ENCODE results near the gene TSSK6. TPM values are rescaled to one million over a fixed set of nuclear protein-coding genes. Genes with fewer than 3 reads are reported as not detected.

TSSK6 gene
- total RNA-seq (2013; cell fraction: nucleolus; rRNA removed): 10.2 and 12.0 TPM in 2 replicates
- total RNA-seq (2014; rRNA removed) (0.82 and 1.6 TPM in 2 replicates), total RNA-seq (2014; rRNA removed; fragmentation: Illumina TruSeq; extraction: Trizol) (0.49 and 0.55 TPM in 2 replicates), total RNA-seq (2021) (2.3 and 2.9 TPM in 2 replicates), polyA plus RNA-seq (2011; rRNA removed) (0.76 and 1.5 TPM in 2 replicates), polyA plus RNA-seq (2014; fragmentation: Illumina TruSeq; extraction: Trizol) (0.06 TPM in 1 of 2 replicates, not detected in the other), polyA plus RNA-seq (2014; fragmentation: Nextera tagmentation; extraction: Ambion mirVana) (not detected), polyA plus RNA-seq (2014; rRNA removed) (3.6 and 3.7 TPM in 2 replicates), polyA plus RNA-seq (2016; fragmentation: Nextera tagmentation; extraction: Ambion mirVana) (under 1 TPM; 0.38 to 0.47 TPM), polyA minus RNA-seq (2011; rRNA and poly(A)+ RNA removed) (1.7 and 5.9 TPM in 2 replicates), Bru-seq, nascent RNA (percentile 55 among the genes with signal in this experiment), BruChase-seq, experiment 1, labeled RNA remaining after a 6-hour chase (percentile 16 among the genes with signal in this experiment), BruChase-seq, experiment 2, labeled RNA remaining after a 2-hour chase (percentile 45 among the genes with signal in this experiment)
- polyA plus RNA-seq (2011; ENCODE audit: low read depth): 0.58 TPM
- polyA plus RNA-seq (2011; cell fraction: cytosol; rRNA removed): 3.1 and 4.8 TPM in 2 replicates
- polyA plus RNA-seq (2011; cell fraction: nucleus; rRNA removed): 12.7 and 13.5 TPM in 2 replicates
- polyA plus RNA-seq (2012): 1.7 and 2.8 TPM in 2 replicates
- polyA minus RNA-seq (2011; cell fraction: cytosol; rRNA and poly(A)+ RNA removed): 2.1 and 3.7 TPM in 2 replicates
- 13.4 and 18.7 TPM in 2 replicates for polyA minus RNA-seq (2011; cell fraction: nucleus; rRNA and poly(A)+ RNA removed)
- long read RNA-seq, experiment 1, partial matches to known transcripts: 0 of 1 reads
- long read RNA-seq, experiment 1, other reads (novel, unspliced or antisense): 1 of 1 reads
- long read RNA-seq, experiment 2: 0 reads

GRCh38 chr19:19514881-19515641 is at the start of gene TSSK6:
TSSK6 (minus strand) TSS chr19:19515548; CDS start chr19:19515427, 121 bp downstream.
- ATAC-seq: no peak
- intact Hi-C loops (cut with micrococcal nuclease; ENCODE audit: unreplicated experiment): no loop called here
- no TSS peak for BruUV-seq (replicated peaks)
- no peak for TF ChIP-seq IKZF2 (IDR thresholded peaks at IDR 0.05)
- TF ChIP-seq CHD1 (IDR thresholded peaks at IDR 0.05; ENCODE audit: low read depth, low read length): no peak
- TF ChIP-seq HDAC2 (IDR thresholded peaks at IDR 0.05): no peak
- no peak for TF ChIP-seq SRF (IDR thresholded peaks at IDR 0.05; ENCODE audit: low read depth in 2 of 2, low read length in 2 of 2)
- no peak for TF ChIP-seq NFIC (IDR thresholded peaks at IDR 0.05; ENCODE audit: low read depth, low read length)
- TF ChIP-seq ZBTB11 (CRISPR knock-in tag; IDR thresholded peaks at IDR 0.05): no peak
- peak; percentile 33; the same call in 1 of the 2 replicates for TF ChIP-seq POLR2A (IDR thresholded peaks at IDR 0.05; ENCODE audit: low read depth, low read length)
- no peak for TF ChIP-seq MTA3 (IDR thresholded peaks at IDR 0.05; ENCODE audit: borderline replicate concordance, low read length)
- no peak for TF ChIP-seq RAD21 (IDR thresholded peaks at IDR 0.05; ENCODE audit: insufficient read depth, low read depth, low read length)
- TF ChIP-seq, protein P1, sequence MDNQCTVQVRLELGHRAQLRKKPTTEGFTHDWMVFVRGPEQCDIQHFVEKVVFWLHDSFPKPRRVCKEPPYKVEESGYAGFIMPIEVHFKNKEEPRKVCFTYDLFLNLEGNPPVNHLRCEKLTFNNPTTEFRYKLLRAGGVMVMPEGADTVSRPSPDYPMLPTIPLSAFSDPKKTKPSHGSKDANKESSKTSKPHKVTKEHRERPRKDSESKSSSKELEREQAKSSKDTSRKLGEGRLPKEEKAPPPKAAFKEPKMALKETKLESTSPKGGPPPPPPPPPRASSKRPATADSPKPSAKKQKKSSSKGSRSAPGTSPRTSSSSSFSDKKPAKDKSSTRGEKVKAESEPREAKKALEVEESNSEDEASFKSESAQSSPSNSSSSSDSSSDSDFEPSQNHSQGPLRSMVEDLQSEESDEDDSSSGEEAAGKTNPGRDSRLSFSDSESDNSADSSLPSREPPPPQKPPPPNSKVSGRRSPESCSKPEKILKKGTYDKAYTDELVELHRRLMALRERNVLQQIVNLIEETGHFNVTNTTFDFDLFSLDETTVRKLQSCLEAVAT (IDR thresholded peaks at IDR 0.05): 0 out of 2 replicates have a peak, but pooled peaks have one; percentile 10
- no peak for TF ChIP-seq TARDBP (IDR thresholded peaks at IDR 0.05; ENCODE audit: borderline replicate concordance)
- TF ChIP-seq ZBTB33 (IDR thresholded peaks at IDR 0.05): no peak
- no peak for TF ChIP-seq KDM1A (IDR thresholded peaks at IDR 0.05; ENCODE audit: borderline replicate concordance)

More at GRCh38 chr19:19514881-19515641, at the start of gene TSSK6:
- ChIA-PET SMC1A (ENCODE audit: uncharacterized antibody, unreplicated experiment) (interaction anchor here (0.9 to 1.7 kb wide), 3 partner anchors 10 to 151 kb away, joined by 4 to 8 read pairs (median 6); no protein-coding TSS in a partner anchor), RAD21 (ENCODE audit: unreplicated experiment) (interaction anchor here (1.0 to 1.5 kb wide), 4 partner anchors 25 to 150 kb away, joined by 3 to 6 read pairs (median 4); partner anchors contain the start of gene GATAD2A), POLR2A (interaction anchor here (0.5 to 1.6 kb wide), 6 partner anchors 10 to 151 kb away, joined by 3 to 5 read pairs (median 4); no protein-coding TSS in a partner anchor), CTCF (interaction anchor here (1.1 to 3.0 kb wide), 3 partner anchors 24 to 129 kb away, joined by 3 to 9 read pairs (median 3); partner anchors contain the start of gene GMIP)
- 98% methylated on average over 48 of the region's 74 CpGs for WGBS (ENCODE audit: insufficient coverage, insufficient replicate concordance, low lambda C conversion rate, missing lambda C conversion rate)
- H3K4me1 ChIP-seq (ENCODE audit: control insufficient read depth, insufficient read depth, low read length): peaks cover 9% of the 10 kb centered on the region; the same call in 1 of the 2 replicates
- peak within 1 kb of the TSS; percentile 96 for H2AFZ ChIP-seq (ENCODE audit: control insufficient read depth, low read depth, low read length)
- FAIRE-seq: no peak
- no peak for DNase-seq (ENCODE audit: low read depth, low spot score)
- H3K4me2 ChIP-seq (ENCODE audit: control insufficient read depth, insufficient read depth): peak within 1 kb of the TSS; percentile 98
- no peaks in the 10 kb centered on the region; the same call in 2 of the 3 replicates for H3K9me3 ChIP-seq (replicated peaks; ENCODE audit: control insufficient read depth, insufficient read depth, low read length)
- H4K20me1 ChIP-seq (ENCODE audit: control insufficient read depth, insufficient read depth): no peaks in the 10 kb centered on the region
- peak within 1 kb of the TSS; percentile 93 for H3K27ac ChIP-seq (ENCODE audit: control insufficient read depth, insufficient read depth)
- H3K79me2 ChIP-seq (ENCODE audit: control insufficient read depth, insufficient read depth, low read length): peaks cover 34% of the 10 kb centered on the region
- in situ Hi-C loops (cut with MboI): no loop called here
- H3K36me3 ChIP-seq (ENCODE audit: control insufficient read depth in 2 of 2, insufficient read depth in 2 of 2, low read length in 1 of 2): peaks cover 5 to 6% of the 10 kb centered on the region in 2 experiments; a peak in 3 of 4 replicates
- no peaks in the 10 kb centered on the region for H3K27me3 ChIP-seq (replicated peaks in 1 of 2; ENCODE audit: control insufficient read depth in 2 of 2, insufficient read depth in 2 of 2, low read length in 1 of 2)
- peak within 1 kb of the TSS; percentile 85 for H3K4me3 ChIP-seq
- H3K9ac ChIP-seq (ENCODE audit: control insufficient read depth, insufficient read depth, low read length): peak within 1 kb of the TSS; percentile 95

All from GM12878 (cell line).